IMR-90 (cell line): ENCODE measurements around the gene HPSE2. TPM values are rescaled to one million over a fixed set of nuclear protein-coding genes. Genes with fewer than 3 reads are reported as not detected.

Experiments
- ATAC-seq: fragments of 200-7000 bp; cut with Tn5 transposase; 2 replicates; pipeline ENCODE4 v1.9.1; 2020; ENCODE audit warnings: low read depth, mild to moderate bottlenecking, moderate library complexity
- BruUV-seq: library from RNA; stranded (reverse); fragments of 400-500 nt; replicated peaks from 2 replicates; lab custom pipeline; 2021; lab: Mats Ljungman, UMichigan
- CTCF ChIA-PET: fragments of 300-600 bp; formaldehyde crosslinking; extraction: SDS; loops from one replicate; lab custom pipeline; 2021; ENCODE audit warnings: antibody characterized with exemption; lab: Yijun Ruan, JAX
- POLR2A ChIA-PET: fragments of 300-600 bp; sonication (Branson Sonifier 250); formaldehyde crosslinking; loops from one replicate; lab custom pipeline; 2022; ENCODE audit warnings: antibody characterized with exemption; ENCODE audit not compliant: unreplicated experiment; lab: Charles Lee
- DNase-seq: peaks from one replicate; pipeline ENCODE4 v3.0.0; 2013
- H2AFZ ChIP-seq: replicated peaks from 2 replicates; pipeline ENCODE3; 2013; ENCODE audit warnings: low read length, mild to moderate bottlenecking; ENCODE audit not compliant: poor library complexity
- H2AK5ac ChIP-seq: 2 replicates; pipeline ENCODE4 v1.6.1; 2013; ENCODE audit warnings: low read depth, low read length, inconsistent platforms
- H2AK9ac ChIP-seq: replicated peaks from 2 replicates; pipeline ENCODE3; 2013; ENCODE audit warnings: mild to moderate bottlenecking, low read depth, low read length, moderate library complexity; ENCODE audit not compliant: poor library complexity
- H2BK120ac ChIP-seq: 2 replicates; pipeline ENCODE4 v1.6.1; 2013; ENCODE audit warnings: low read depth, low read length, inconsistent platforms
- H2BK15ac ChIP-seq: 3 replicates; pipeline ENCODE4 v1.6.1; 2013; ENCODE audit warnings: low read depth, low read length, inconsistent platforms
- H2BK20ac ChIP-seq: 2 replicates; pipeline ENCODE4 v1.6.1; 2013; ENCODE audit warnings: low read depth, mild to moderate bottlenecking, inconsistent platforms, low read length, moderate library complexity
- H2BK5ac ChIP-seq: 2 replicates; pipeline ENCODE4 v1.6.1; 2013; ENCODE audit warnings: mild to moderate bottlenecking, low read depth, low read length, inconsistent platforms; ENCODE audit not compliant: poor library complexity, severe bottlenecking
- H3K14ac ChIP-seq: replicated peaks from 2 replicates; pipeline ENCODE4 v1.6.1; 2013; ENCODE audit warnings: low read depth, low read length, inconsistent platforms
- H3K18ac ChIP-seq: 2 replicates; pipeline ENCODE4 v1.6.1; 2013; ENCODE audit warnings: low read depth, low read length, control low read depth
- H3K23ac ChIP-seq: 2 replicates; pipeline ENCODE4 v1.6.1; 2013; ENCODE audit warnings: low read depth, low read length, inconsistent platforms
- H3K27ac ChIP-seq: 2 replicates; pipeline ENCODE4 v1.5.1; 2013; ENCODE audit warnings: mild to moderate bottlenecking, control low read depth, low read length; ENCODE audit not compliant: insufficient read depth
- H3K27me3 ChIP-seq: 2 replicates; pipeline ENCODE4 v1.6.1; 2013; ENCODE audit warnings: low read length; ENCODE audit not compliant: control insufficient read depth, insufficient read depth
- H3K36me3 ChIP-seq: 2 replicates; pipeline ENCODE4 v1.6.1; 2013; ENCODE audit warnings: low read length, mixed read lengths; ENCODE audit not compliant: control insufficient read depth, insufficient read depth
- H3K4ac ChIP-seq: 2 replicates; pipeline ENCODE4 v1.6.1; 2013; ENCODE audit warnings: low read depth, low read length, inconsistent platforms
- H3K4me1 ChIP-seq: 2 replicates; pipeline ENCODE4 v1.6.1; 2013; ENCODE audit warnings: low read length, mixed read lengths; ENCODE audit not compliant: control insufficient read depth, insufficient read depth
- H3K4me2 ChIP-seq: 2 replicates; pipeline ENCODE4 v1.6.1; 2013; ENCODE audit warnings: low read depth, mild to moderate bottlenecking, control low read depth, low read length, moderate library complexity
- H3K4me3 ChIP-seq: 2 replicates; pipeline ENCODE4 v1.5.1; 2013; ENCODE audit warnings: low read depth, mild to moderate bottlenecking, control low read depth, low read length, moderate library complexity; ENCODE audit not compliant: insufficient read depth
- H3K56ac ChIP-seq: 2 replicates; pipeline ENCODE4 v1.6.1; 2013; ENCODE audit warnings: low read length, inconsistent platforms; ENCODE audit not compliant: insufficient read depth; ENCODE audit errors: extremely low read depth
- H3K79me1 ChIP-seq, 2 experiments: 2 replicates each; pipeline ENCODE4 v1.6.1; 2013; ENCODE audit warnings: low read length in 2 of 2, inconsistent platforms in 1 of 2, low read depth in 1 of 2
- H3K9ac ChIP-seq: 2 replicates; pipeline ENCODE4 v1.6.1; 2013; ENCODE audit warnings: low read depth, low read length, control low read depth
- H3K9me1 ChIP-seq: 2 replicates; pipeline ENCODE4 v1.6.1; 2013; ENCODE audit warnings: low read length, inconsistent platforms; ENCODE audit not compliant: insufficient read depth
- H3K9me3 ChIP-seq: 2 replicates; pipeline ENCODE4 v1.6.1; 2013; ENCODE audit warnings: low read length; ENCODE audit not compliant: control insufficient read depth, insufficient read depth
- H4K20me1 ChIP-seq: 2 replicates; pipeline ENCODE4 v1.6.1; 2013; ENCODE audit warnings: low read length, inconsistent platforms; ENCODE audit not compliant: insufficient read depth
- H4K5ac ChIP-seq: 2 replicates; pipeline ENCODE4 v1.6.1; 2013; ENCODE audit warnings: mild to moderate bottlenecking, low read depth, low read length, control low read depth
- H4K8ac ChIP-seq, 2 experiments: 2 replicates each; pipeline ENCODE4 v1.6.1; 2013; ENCODE audit warnings: low read depth in 2 of 2, low read length in 2 of 2, control low read depth in 1 of 2, inconsistent platforms in 1 of 2
- H4K91ac ChIP-seq: 2 replicates; pipeline ENCODE4 v1.6.1; 2013; ENCODE audit warnings: low read depth, low read length, inconsistent platforms; ENCODE audit not compliant: insufficient read depth
- BHLHE40 ChIP-seq: fragments of 150-350 bp; IDR thresholded peaks from 2 replicates; pipeline ENCODE4 v1.6.1; 2016; ENCODE audit warnings: mild to moderate bottlenecking, low read depth, low read length
- CEBPB ChIP-seq: IDR thresholded peaks from 2 replicates; pipeline ENCODE4 v1.6.1; 2012; ENCODE audit warnings: low read depth, low read length, improper control_type of control experiment
- FOS ChIP-seq: fragments of 150-350 bp; IDR thresholded peaks from 2 replicates; pipeline ENCODE4 v1.6.1; 2016; ENCODE audit warnings: low read depth, low read length
- RCOR1 ChIP-seq: IDR thresholded peaks from 2 replicates; pipeline ENCODE4 v1.6.1; 2012; ENCODE audit warnings: mild to moderate bottlenecking, low read length, improper control_type of control experiment; ENCODE audit not compliant: insufficient replicate concordance
- RFX5 ChIP-seq: IDR thresholded peaks from 2 replicates; pipeline ENCODE4 v1.8.0; 2012; ENCODE audit warnings: low read depth, mild to moderate bottlenecking, low read length, moderate library complexity
- WGBS, 2 experiments: methylation state at CpG; one replicate each; pipeline versions ENCODE4 v1.1.5 to v1.1.7; 2013; ENCODE audit warnings: missing lambda C conversion rate in 2 of 2; ENCODE audit not compliant: insufficient read length in 1 of 2; ENCODE audit errors: extremely low coverage in 2 of 2; 5-methylcytosine and 5-hydroxymethylcytosine counted together
- dilution Hi-C: fragments of 300-500 bp; cut with HindIII; formaldehyde crosslinking; loops from one replicate; pipeline ENCODE4 v1.14.3; 2018; ENCODE audit warnings: low sequenced_read_pairs; ENCODE audit not compliant: unreplicated experiment
- in situ Hi-C: fragments of 300-500 bp; cut with MboI; formaldehyde crosslinking; loops from 3 replicates; pipeline ENCODE4 v1.14.3; 2019; ENCODE audit warnings: low sequenced_read_pairs, inconsistent platforms, mixed read lengths
- intact Hi-C: fragments of 100-400 bp; cut with micrococcal nuclease; formaldehyde crosslinking; loops from 2 replicates; pipeline ENCODE4 v1.10.0; 2022
- microRNA-seq, 2 experiments: library from miRNA; stranded (forward) in 1 of 2; unstranded in 1 of 2; fragments of 10-50 nt in 1 of 2; fragments of <30 nt in 1 of 2; gene quantifications in 1 of 2; microRNA quantifications in 1 of 2; one replicate each; pipeline versions ENCODE3 to v1.1.0; 2013 to 2020; ENCODE audit not compliant: insufficient read depth in 1 of 2, insufficient read length in 1 of 2, unreplicated experiment in 1 of 2
- polyA plus RNA-seq, 3 experiments: library from polyadenylated mRNA; depleted of rRNA; stranded (reverse); fragments of >200 nt; gene quantifications; 2 replicates each; pipeline ENCODE4 v1.2.3, GENCODE V29; 2012; ENCODE audit warnings: low replicate concordance in 1 of 3
- small RNA-seq, 5 experiments: library from RNA; depleted of rRNA; stranded (forward); fragments of <200 nt; gene quantifications; one replicate each; pipeline ENCODE3, GENCODE V24; 2012
- total RNA-seq: library from RNA; depleted of rRNA; stranded (reverse); fragments of >200 nt; gene quantifications from 2 replicates; pipeline ENCODE4 v1.2.3, GENCODE V29; 2012; rRNA removed
- TF ChIP-seq, protein P1 (sequence below): fragments of 150-350 bp; IDR thresholded peaks from 2 replicates; pipeline ENCODE4 v1.6.1; 2016; ENCODE audit warnings: low read depth, mild to moderate bottlenecking, low read length, moderate library complexity, borderline replicate concordance
- TF ChIP-seq, protein P2 (sequence below): fragments of 150-350 bp; IDR thresholded peaks from 2 replicates; pipeline ENCODE4 v1.6.1; 2017; ENCODE audit warnings: mild to moderate bottlenecking, antibody characterized with exemption, low read length, low read depth

Gene HPSE2
- total and polyA plus RNA-seq, 2 of the 4 experiments (the other 2 are of a cell fraction): not detected

DNA sequence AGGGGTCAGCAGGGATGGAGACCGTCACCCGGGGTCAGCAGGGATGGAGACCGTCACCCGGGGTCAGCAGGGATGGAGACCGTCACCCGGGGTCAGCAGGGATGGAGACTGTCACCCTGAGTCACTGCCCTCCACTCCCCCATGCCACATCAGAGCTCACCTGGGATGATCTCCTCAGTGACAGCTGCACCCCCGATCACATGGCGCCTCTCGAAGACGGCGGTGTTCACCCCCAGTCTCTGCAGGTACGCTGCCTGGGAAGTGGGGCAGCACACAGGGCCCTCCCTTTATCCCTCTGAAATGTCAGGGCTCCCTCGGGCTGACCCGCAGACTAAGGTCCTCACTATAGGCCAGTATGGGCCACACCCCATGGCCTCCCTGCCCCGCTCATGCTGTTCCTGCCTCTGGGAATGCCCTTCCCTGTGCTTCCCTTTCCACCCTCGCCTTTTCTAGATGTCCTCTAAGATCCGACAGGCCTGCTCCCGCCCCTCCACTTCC lies 827.9 kb downstream of the HPSE2 start:
- H3K4me2 ChIP-seq: no peak overlapping the region
- no peak overlapping the region for H2BK5ac ChIP-seq
- H4K5ac ChIP-seq: no peak overlapping the region
- no peak overlapping the region for H3K18ac ChIP-seq
- TF ChIP-seq RCOR1 (no peak), RFX5 (no peak), CEBPB (no peak), FOS (no peak), BHLHE40 (no peak)
- TF ChIP-seq, protein P1, sequence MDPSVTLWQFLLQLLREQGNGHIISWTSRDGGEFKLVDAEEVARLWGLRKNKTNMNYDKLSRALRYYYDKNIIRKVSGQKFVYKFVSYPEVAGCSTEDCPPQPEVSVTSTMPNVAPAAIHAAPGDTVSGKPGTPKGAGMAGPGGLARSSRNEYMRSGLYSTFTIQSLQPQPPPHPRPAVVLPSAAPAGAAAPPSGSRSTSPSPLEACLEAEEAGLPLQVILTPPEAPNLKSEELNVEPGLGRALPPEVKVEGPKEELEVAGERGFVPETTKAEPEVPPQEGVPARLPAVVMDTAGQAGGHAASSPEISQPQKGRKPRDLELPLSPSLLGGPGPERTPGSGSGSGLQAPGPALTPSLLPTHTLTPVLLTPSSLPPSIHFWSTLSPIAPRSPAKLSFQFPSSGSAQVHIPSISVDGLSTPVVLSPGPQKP: no peak
- TF ChIP-seq, protein P2, sequence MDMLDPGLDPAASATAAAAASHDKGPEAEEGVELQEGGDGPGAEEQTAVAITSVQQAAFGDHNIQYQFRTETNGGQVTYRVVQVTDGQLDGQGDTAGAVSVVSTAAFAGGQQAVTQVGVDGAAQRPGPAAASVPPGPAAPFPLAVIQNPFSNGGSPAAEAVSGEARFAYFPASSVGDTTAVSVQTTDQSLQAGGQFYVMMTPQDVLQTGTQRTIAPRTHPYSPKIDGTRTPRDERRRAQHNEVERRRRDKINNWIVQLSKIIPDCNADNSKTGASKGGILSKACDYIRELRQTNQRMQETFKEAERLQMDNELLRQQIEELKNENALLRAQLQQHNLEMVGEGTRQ: no peak
- no peak overlapping the region for H2AFZ ChIP-seq
- no peak overlapping the region for H2AK9ac ChIP-seq
- intact Hi-C loops: no loop called here
- H2BK120ac ChIP-seq: no peak overlapping the region
- H3K79me1 ChIP-seq: peaks cover 4 to 44% of the 10 kb centered on the region in 2 experiments; a peak in 2 of 4 replicates
- no peak overlapping the region for H4K8ac ChIP-seq
- H2BK20ac ChIP-seq: no peak overlapping the region
- H2AK5ac ChIP-seq: no peak overlapping the region
- no peak overlapping the region for H3K9ac ChIP-seq
- in situ Hi-C loops: no loop called here
- CTCF ChIA-PET: no interaction called here
- POLR2A ChIA-PET: no interaction called here
- no peak for DNase-seq
- no peak overlapping the region for H3K14ac ChIP-seq
- H3K4me1 ChIP-seq: peaks cover 39% of the 10 kb centered on the region
- H3K9me1 ChIP-seq: peaks cover 39% of the 10 kb centered on the region
- H4K91ac ChIP-seq: no peak overlapping the region
- no peak for ATAC-seq
- dilution Hi-C loops: no loop called here
- H3K36me3 ChIP-seq: peaks cover 5% of the 10 kb centered on the region; the same call in 1 of the 2 replicates
- no peaks in the 10 kb centered on the region for H3K9me3 ChIP-seq
- no peak overlapping the region for H3K23ac ChIP-seq
- 88% methylated on average over 9 of the region's 18 CpGs; no CpG with 5 or more reads in 1 of the 2 experiments for WGBS, 2 experiments
- peaks cover 8% of the 10 kb centered on the region; the same call in 1 of the 2 replicates for H4K20me1 ChIP-seq
- no peak overlapping the region for H3K4me3 ChIP-seq
- H3K27me3 ChIP-seq: no peaks in the 10 kb centered on the region
- no peak overlapping the region for H3K56ac ChIP-seq
- H3K27ac ChIP-seq: no peak overlapping the region
- BruUV-seq: no TSS peak
- H2BK15ac ChIP-seq: no peak overlapping the region
- H3K4ac ChIP-seq: no peak overlapping the region

Small RNA genes lying within 50 kb of the gene (microRNA-seq; reads per million reads assigned to microRNA genes)
- gene MIR4685 (0 to 0.73 reads per million in 2 experiments), gene MIR6507 (0 reads per million in 2 experiments)

Small RNA genes lying within 50 kb of the gene (small RNA-seq; reads per million reads assigned to genes)
- gene MIR4685: 0 reads per million in 5 experiments
- 0 reads per million in 5 experiments for gene MIR6507

Other genes starting within 250 kb of the HPSE2 start
- gene CNNM1, start 93.5 kb upstream of the HPSE2 start, total RNA-seq: 0.18 and 0.28 TPM in 2 replicates
- gene CNNM1, start 93.5 kb upstream of the HPSE2 start, polyA plus RNA-seq (2012; rRNA removed): 0.32 and 0.39 TPM in 2 replicates
- 38.6 and 46.1 TPM in 2 replicates for gene GOT1, start 194.8 kb upstream of the HPSE2 start, total RNA-seq
- 29.2 and 29.4 TPM in 2 replicates for gene GOT1, start 194.8 kb upstream of the HPSE2 start, polyA plus RNA-seq (2012; rRNA removed)